Measurements from ENCODE around the gene C1orf116.

GRCh38 chr1:207051191-207051943, 18.8 kb upstream of the C1orf116 start, which contains the start of gene YOD1:
- TF ChIP-seq CTCF (conservative IDR thresholded peaks at IDR 0.05; ENCODE audit: low read depth, low read length) = no peak
- TF ChIP-seq EZH2 (IDR thresholded peaks at IDR 0.05; ENCODE audit: borderline replicate concordance, low read depth, low read length, poor library complexity, severe bottlenecking) = no peak

Measured in A673 (cell line).